ENCODE data around the gene FTO. TPM values are rescaled to one million over a fixed set of nuclear protein-coding genes. Genes with fewer than 3 reads are reported as not detected.

FTO gene
- total RNA-seq, 4 donors from 2014 or later, result 62.0 to 90.1 (median 75.1) TPM

DNA sequence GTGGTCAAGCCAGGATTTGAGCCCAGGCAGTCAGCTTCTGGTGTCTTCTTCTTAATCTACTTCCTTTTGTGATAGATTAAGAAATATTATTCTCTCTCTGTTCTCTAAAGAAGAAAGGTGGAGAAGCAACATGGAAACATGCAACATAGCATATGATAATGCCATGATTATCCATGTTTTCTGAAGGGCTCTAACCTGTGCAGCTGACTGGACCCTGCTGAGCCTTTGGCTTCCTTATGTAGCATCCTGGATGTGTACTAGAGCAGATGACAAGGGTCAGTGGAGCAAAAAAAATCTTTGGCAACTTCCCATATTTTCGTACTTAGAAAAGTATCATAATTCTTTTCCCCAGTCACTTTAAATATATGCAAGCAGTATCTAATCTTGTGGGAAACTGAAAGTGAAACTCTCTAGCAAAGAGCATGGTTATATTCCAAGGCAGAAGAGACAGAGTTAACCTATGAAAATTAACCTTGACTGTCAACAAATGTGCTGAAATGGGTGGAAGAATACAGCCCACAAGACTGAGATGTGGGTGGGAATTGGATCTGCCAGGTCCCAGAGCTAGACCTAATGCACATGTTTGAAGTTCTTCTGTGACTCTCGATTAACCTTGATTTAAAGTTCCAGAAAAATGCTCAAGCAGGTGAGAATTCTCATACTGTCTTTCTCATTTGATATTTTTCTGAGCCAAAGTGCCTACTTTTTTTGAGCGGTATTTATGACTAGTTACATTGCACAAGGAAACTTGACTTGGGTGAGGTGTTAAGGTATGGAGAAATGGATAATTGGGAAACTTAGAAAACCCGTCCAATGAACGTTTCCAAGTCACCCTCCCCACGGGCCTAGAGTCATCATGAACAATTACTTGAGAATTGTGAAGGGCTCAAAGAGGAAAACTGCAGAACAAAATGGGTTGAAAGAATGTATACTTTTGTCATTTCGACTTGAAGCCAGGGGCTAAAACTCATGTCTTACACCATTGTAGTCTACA, 248.6 kb downstream of the FTO start:
- intact Hi-C loops (cut with DNase I; ENCODE audit: low total_unique reads) (loop anchor here (5.0 kb wide), 1 partner anchor 55 kb away; no protein-coding TSS in a partner anchor), in situ Hi-C loops (cut with MboI; ENCODE audit: low sequenced_read_pairs in 4 of 4) (no loop called here)
- H3K27ac ChIP-seq, result no peak overlapping the region
- ATAC-seq (no peak), DNase-seq (no peak)
- no peaks in the 10 kb centered on the region for H3K36me3 ChIP-seq
- no peak overlapping the region for H3K4me3 ChIP-seq
- H3K27me3 ChIP-seq, result no peaks in the 10 kb centered on the region
- no peaks in the 10 kb centered on the region for H3K9me3 ChIP-seq
- TF ChIP-seq, protein P1, sequence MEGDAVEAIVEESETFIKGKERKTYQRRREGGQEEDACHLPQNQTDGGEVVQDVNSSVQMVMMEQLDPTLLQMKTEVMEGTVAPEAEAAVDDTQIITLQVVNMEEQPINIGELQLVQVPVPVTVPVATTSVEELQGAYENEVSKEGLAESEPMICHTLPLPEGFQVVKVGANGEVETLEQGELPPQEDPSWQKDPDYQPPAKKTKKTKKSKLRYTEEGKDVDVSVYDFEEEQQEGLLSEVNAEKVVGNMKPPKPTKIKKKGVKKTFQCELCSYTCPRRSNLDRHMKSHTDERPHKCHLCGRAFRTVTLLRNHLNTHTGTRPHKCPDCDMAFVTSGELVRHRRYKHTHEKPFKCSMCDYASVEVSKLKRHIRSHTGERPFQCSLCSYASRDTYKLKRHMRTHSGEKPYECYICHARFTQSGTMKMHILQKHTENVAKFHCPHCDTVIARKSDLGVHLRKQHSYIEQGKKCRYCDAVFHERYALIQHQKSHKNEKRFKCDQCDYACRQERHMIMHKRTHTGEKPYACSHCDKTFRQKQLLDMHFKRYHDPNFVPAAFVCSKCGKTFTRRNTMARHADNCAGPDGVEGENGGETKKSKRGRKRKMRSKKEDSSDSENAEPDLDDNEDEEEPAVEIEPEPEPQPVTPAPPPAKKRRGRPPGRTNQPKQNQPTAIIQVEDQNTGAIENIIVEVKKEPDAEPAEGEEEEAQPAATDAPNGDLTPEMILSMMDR (IDR thresholded peaks at IDR 0.05 in 4 of 5, conservative IDR thresholded peaks at IDR 0.05 in 1 of 5), result no peak
- TF ChIP-seq POLR2A (IDR thresholded peaks at IDR 0.05), result no peak
- H3K4me1 ChIP-seq, result peaks cover 10 to 13% of the 10 kb centered on the region in 2 donors

DNA sequence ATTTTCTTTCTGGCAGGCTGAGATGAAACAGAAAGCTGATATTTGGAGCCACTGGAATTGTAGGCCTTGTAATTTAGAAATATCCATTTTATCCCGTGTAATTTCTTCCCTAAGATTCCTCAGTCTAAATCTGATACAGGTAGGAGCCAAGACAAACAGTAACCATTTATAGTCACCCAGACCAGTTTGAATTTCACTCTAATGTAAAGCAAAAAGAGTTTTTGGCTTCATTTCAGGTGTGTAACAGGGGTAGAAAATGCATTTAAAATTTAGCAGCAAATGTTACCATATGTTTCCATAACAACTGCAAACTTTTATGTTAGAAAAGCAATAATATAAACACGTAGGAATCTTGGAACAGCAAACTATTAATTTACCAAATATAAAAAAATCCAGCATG, 249.4 kb downstream of the FTO start:
- Histone ChIP-seq H3K4me1 (peaks cover 19 to 20% of the 10 kb centered on the region in 2 donors), H3K27ac (no peak overlapping the region), H3K9me3 (no peaks in the 10 kb centered on the region), H3K4me3 (no peak overlapping the region), H3K36me3 (no peaks in the 10 kb centered on the region), H3K27me3 (no peaks in the 10 kb centered on the region)
- no peak for DNase-seq
- no peak for ATAC-seq
- in situ Hi-C loops (cut with MboI; ENCODE audit: low sequenced_read_pairs in 4 of 4), result no loop called here
- TF ChIP-seq POLR2A (IDR thresholded peaks at IDR 0.05), result no peak
- TF ChIP-seq, protein P1 (IDR thresholded peaks at IDR 0.05 in 4 of 5, conservative IDR thresholded peaks at IDR 0.05 in 1 of 5), result no peak
- intact Hi-C loops (cut with DNase I; ENCODE audit: low total_unique reads), result loop anchor here (5.0 kb wide), 1 partner anchor 56 kb away; no protein-coding TSS in a partner anchor

DNA sequence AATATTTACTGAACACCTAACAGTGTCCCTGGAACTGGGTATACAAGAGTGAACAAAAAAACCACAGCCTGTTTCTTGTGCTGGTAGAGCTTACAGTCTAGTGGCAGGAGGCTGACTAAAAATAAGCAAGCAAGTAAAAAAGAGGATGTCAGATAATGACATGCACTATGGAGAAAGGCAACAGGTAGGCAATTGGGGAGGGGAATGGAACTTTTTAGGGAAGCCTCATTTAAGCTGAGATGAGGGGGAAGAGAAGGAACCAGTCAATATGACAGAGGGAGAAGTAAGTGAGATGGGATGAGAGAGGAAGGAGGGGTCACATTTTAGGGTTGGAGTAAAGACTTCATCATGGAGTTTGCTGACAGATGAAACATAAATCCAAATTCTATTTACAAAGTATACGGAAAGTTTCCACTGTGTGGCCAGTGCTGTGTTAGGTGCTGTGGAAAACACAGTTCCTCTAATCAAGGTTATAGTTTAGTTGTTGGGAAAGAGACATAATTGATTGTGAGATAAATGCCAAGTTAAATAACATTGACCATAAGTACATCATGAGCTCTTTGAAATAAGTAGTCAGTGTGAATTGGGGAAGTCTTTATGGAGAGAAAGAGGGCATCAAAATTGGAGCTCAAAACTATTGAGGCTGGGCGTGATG, 251.4 kb downstream of the FTO start:
- H3K27ac ChIP-seq, result no peak overlapping the region
- no peak for ATAC-seq
- no peaks in the 10 kb centered on the region for H3K36me3 ChIP-seq
- TF ChIP-seq POLR2A (IDR thresholded peaks at IDR 0.05), result no peak
- TF ChIP-seq, protein P1 (IDR thresholded peaks at IDR 0.05 in 4 of 5, conservative IDR thresholded peaks at IDR 0.05 in 1 of 5), result no peak
- peaks cover 39% of the 10 kb centered on the region in 2 donors for H3K4me1 ChIP-seq
- no peaks in the 10 kb centered on the region for H3K27me3 ChIP-seq
- in situ Hi-C loops (cut with MboI; ENCODE audit: low sequenced_read_pairs in 4 of 4) (no loop called here), intact Hi-C loops (cut with DNase I; ENCODE audit: low total_unique reads) (no loop called here)
- no peak for DNase-seq
- no peaks in the 10 kb centered on the region for H3K9me3 ChIP-seq
- no peak overlapping the region for H3K4me3 ChIP-seq

DNA sequence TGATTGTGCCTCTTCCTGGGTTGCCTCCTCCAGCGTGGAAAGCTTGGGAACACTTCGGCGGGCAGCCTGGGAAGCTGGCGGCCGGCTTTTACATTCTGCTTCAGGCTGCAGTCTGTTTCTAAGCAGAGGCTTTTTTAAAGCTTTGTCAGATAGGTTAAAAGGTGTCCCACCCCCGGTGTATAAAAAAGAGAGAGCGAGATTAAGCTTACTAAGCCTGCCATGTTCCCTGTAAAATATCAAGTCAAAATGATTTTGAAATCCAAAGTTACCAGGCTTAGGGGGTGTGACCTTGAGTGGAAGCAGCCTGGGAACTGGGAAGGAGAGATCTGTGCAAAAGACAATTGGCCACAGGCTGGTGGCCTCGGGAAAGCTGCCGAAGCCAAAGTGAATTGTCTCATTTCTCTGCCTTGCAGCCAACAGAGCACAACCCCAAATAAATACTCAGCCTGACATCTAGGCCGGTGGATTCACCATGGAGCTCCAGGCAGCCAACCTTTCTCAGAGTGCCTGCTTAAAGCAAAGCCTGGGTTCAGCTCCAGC, 254.5 kb downstream of the FTO start:
- DNase-seq, result no peak
- no peaks in the 10 kb centered on the region for H3K9me3 ChIP-seq
- no peak overlapping the region for H3K4me3 ChIP-seq
- peak overlapping the region in 3 of 4 donors; percentile 23 to 63 (median 58) for H3K27ac ChIP-seq
- in situ Hi-C loops (cut with MboI; ENCODE audit: low sequenced_read_pairs in 4 of 4), result no loop called here
- intact Hi-C loops (cut with DNase I; ENCODE audit: low total_unique reads), result no loop called here
- no peaks in the 10 kb centered on the region for H3K27me3 ChIP-seq
- TF ChIP-seq POLR2A (IDR thresholded peaks at IDR 0.05), result no peak
- TF ChIP-seq, protein P1 (IDR thresholded peaks at IDR 0.05 in 4 of 5, conservative IDR thresholded peaks at IDR 0.05 in 1 of 5), result no peak
- no peaks in the 10 kb centered on the region for H3K36me3 ChIP-seq
- peaks cover 39 to 45% of the 10 kb centered on the region in 2 donors for H3K4me1 ChIP-seq
- peak; percentile 22 to 30 for ATAC-seq

Data from gastrocnemius medialis (tissue), 4 donors.